ENCODE measurements around the gene CNOT6. TPM values are rescaled to one million over a fixed set of nuclear protein-coding genes. Genes with fewer than 3 reads are reported as not detected.
A peak's percentile ranks its signal among the peaks of the same experiment; 100 is the strongest.

Gene CNOT6
- total and polyA plus RNA-seq, 2 experiments from 2014 or later, result 13.2 to 20.3 TPM

DNA sequence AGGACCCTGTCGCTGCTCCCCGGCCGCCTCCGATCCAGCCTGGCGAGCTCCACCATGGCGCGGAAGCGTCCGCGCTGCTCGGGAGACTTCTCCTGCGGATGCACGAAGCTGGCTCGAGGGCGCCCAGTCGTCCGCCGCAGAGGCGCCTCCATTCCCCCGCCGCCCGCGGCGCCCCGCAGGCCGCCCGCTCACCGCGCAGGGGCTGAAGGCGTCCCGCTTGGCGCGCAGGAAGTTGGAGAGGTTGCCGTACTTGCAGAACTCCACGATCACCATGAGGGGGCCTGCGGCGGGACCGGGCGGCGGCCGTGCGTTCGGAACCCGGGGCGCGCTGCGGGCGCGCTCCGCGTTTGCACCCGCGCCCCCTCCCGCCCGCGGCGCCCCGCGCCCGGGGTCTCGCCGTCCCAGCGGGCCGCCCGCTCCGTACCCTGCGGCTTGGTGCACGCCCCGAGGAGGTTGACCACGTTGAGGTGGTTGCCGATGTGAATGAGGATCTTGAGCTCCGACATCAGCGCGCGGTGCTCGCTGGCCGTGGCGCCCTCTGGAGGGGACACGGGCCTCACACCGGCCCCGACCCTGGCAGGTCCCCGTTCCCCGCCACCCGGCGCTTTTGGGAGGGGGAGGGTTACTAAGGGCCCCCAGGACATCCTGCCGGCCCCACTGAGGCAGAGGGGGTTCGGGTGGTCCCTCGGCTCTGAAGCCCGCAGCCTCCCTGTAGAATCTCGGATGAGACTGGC lies 124.8 kb downstream of the CNOT6 start:
- DNase-seq (ENCODE audit: low read depth in 1 of 2, low spot score in 1 of 2), result peak; percentile 58 to 73
- TF ChIP-seq, protein P1, sequence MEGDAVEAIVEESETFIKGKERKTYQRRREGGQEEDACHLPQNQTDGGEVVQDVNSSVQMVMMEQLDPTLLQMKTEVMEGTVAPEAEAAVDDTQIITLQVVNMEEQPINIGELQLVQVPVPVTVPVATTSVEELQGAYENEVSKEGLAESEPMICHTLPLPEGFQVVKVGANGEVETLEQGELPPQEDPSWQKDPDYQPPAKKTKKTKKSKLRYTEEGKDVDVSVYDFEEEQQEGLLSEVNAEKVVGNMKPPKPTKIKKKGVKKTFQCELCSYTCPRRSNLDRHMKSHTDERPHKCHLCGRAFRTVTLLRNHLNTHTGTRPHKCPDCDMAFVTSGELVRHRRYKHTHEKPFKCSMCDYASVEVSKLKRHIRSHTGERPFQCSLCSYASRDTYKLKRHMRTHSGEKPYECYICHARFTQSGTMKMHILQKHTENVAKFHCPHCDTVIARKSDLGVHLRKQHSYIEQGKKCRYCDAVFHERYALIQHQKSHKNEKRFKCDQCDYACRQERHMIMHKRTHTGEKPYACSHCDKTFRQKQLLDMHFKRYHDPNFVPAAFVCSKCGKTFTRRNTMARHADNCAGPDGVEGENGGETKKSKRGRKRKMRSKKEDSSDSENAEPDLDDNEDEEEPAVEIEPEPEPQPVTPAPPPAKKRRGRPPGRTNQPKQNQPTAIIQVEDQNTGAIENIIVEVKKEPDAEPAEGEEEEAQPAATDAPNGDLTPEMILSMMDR (IDR thresholded peaks at IDR 0.05; ENCODE audit: low read depth, low read length), result peak; percentile 51
- Histone ChIP-seq H3K4me3 (peak overlapping the region; percentile 55), H3K9me3 (ENCODE audit: low read depth) (no peaks in the 10 kb centered on the region), H3K36me3 (no peaks in the 10 kb centered on the region), H3K27me3 (peaks cover 17% of the 10 kb centered on the region), H3K27ac (no peak overlapping the region), H3K4me1 (ENCODE audit: low read depth) (no peaks in the 10 kb centered on the region)

DNA sequence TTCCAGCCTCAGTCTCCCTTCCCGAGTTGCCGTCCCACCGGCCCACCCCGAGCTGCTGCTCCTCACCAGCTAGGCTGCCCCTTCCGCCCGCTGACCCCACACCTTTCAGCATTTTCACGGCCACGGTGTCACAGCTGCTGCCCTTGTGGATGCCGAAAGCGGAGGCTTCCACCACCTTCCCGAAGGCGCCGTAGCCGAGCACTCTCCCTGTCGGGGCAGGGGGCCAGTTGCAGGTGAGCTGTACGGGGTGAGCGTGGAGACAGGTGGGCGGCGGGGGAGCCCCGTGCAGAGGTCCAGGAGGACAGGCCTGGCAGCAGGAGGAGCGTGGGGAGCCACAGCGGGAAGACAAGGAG lies 125.4 kb downstream of the CNOT6 start:
- H3K4me3 ChIP-seq, result no peak overlapping the region
- H3K36me3 ChIP-seq, result no peaks in the 10 kb centered on the region
- H3K27me3 ChIP-seq, result peaks cover 17% of the 10 kb centered on the region
- no peak overlapping the region for H3K27ac ChIP-seq
- no peaks in the 10 kb centered on the region for H3K4me1 ChIP-seq (ENCODE audit: low read depth)
- H3K9me3 ChIP-seq (ENCODE audit: low read depth), result no peaks in the 10 kb centered on the region
- TF ChIP-seq, protein P1 (IDR thresholded peaks at IDR 0.05; ENCODE audit: low read depth, low read length), result no peak
- no peak for DNase-seq (ENCODE audit: low read depth in 1 of 2, low spot score in 1 of 2)

- Histone ChIP-seq H3K4me3 (no peak overlapping the region), H3K4me1 (ENCODE audit: low read depth) (no peaks in the 10 kb centered on the region), H3K27me3 (peaks cover 17% of the 10 kb centered on the region), H3K27ac (no peak overlapping the region), H3K36me3 (no peaks in the 10 kb centered on the region), H3K9me3 (ENCODE audit: low read depth) (no peaks in the 10 kb centered on the region)
- no peak for DNase-seq (ENCODE audit: low read depth in 1 of 2, low spot score in 1 of 2)
- TF ChIP-seq, protein P1 (IDR thresholded peaks at IDR 0.05; ENCODE audit: low read depth, low read length), result no peak
Observed at GRCh38 chr5:180620014-180620413, 125.8 kb downstream of the CNOT6 start.

DNA sequence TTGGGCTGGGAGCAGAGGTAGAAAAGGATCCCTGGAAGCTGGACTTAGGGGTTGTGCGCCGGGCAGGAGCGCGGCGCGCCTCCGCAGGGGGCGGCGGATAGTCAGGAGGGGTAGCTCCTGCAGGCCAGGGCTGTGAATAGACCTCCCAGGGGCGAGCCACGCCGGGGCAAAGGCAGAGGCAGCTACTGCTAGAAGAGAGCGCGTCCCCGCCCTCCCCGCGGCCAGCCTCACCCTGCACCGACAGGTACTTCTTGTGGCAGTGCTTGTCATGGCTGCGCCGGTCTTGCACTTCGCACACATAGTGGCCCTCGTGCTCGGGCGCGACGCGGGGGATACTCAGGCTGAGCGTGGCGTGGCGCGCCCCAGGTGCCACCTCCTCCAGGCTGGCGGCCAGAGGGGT lies 127.1 kb downstream of the CNOT6 start:
- H3K9me3 ChIP-seq (ENCODE audit: low read depth), result no peaks in the 10 kb centered on the region
- no peaks in the 10 kb centered on the region for H3K4me1 ChIP-seq (ENCODE audit: low read depth)
- peaks cover 17% of the 10 kb centered on the region for H3K27me3 ChIP-seq
- TF ChIP-seq, protein P1 (IDR thresholded peaks at IDR 0.05; ENCODE audit: low read depth, low read length), result no peak
- no peak overlapping the region for H3K4me3 ChIP-seq
- no peaks in the 10 kb centered on the region for H3K36me3 ChIP-seq
- no peak overlapping the region for H3K27ac ChIP-seq
- no peak for DNase-seq (ENCODE audit: low read depth in 1 of 2, low spot score in 1 of 2)

DNA sequence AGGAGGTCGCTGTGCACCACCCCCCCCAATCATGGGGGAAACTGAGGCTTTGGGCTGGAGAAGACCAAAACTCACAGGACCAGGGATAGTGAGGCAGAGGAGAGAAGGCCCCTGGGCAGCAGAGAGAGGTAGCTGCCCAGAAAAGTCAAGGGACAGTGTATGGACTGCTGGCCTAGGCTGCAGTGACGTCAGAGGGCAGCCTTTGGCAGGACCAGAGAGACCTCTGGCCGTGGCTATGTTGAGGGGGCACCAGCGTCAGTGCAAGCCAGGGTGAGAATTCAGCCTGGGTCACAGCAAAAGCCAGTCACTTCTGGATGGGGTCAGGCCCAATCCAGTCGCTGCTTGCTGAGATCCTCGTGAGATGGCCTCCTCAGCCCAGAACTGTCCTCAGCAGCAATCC lies 128.7 kb downstream of the CNOT6 start:
- TF ChIP-seq, protein P1 (IDR thresholded peaks at IDR 0.05; ENCODE audit: low read depth, low read length), result no peak
- H3K4me3 ChIP-seq, result no peak overlapping the region
- no peaks in the 10 kb centered on the region for H3K4me1 ChIP-seq (ENCODE audit: low read depth)
- no peaks in the 10 kb centered on the region for H3K36me3 ChIP-seq
- H3K27ac ChIP-seq, result no peak overlapping the region
- H3K27me3 ChIP-seq, result peaks cover 11% of the 10 kb centered on the region
- no peaks in the 10 kb centered on the region for H3K9me3 ChIP-seq (ENCODE audit: low read depth)
- no peak for DNase-seq (ENCODE audit: low read depth in 1 of 2, low spot score in 1 of 2)
